Ectodermal cell (in vitro differentiated cells): Measurements from ENCODE around the gene PROM1.

Experiments used
- H3K27ac ChIP-seq: 2 replicates; pipeline ENCODE4 v1.7.0; 2013; ENCODE audit warnings: mild to moderate bottlenecking, low read depth, low read length; ENCODE audit not compliant: insufficient read depth, poor library complexity, severe bottlenecking
- H3K27me3 ChIP-seq: 2 replicates; pipeline ENCODE4 v1.7.0; 2013; ENCODE audit warnings: mild to moderate bottlenecking, low read length; ENCODE audit not compliant: insufficient read depth, control insufficient read depth, poor library complexity, severe bottlenecking
- H3K36me3 ChIP-seq: one replicate; pipeline ENCODE4 v1.7.0; 2013; ENCODE audit warnings: low read length; ENCODE audit not compliant: control insufficient read depth, insufficient read depth
- H3K4me1 ChIP-seq: one replicate; pipeline ENCODE4 v1.7.0; 2013; ENCODE audit warnings: low read length; ENCODE audit not compliant: control insufficient read depth, insufficient read depth
- H3K4me3 ChIP-seq: 2 replicates; pipeline ENCODE4 v1.7.0; 2013; ENCODE audit warnings: low read depth, low read length, control low read depth; ENCODE audit not compliant: insufficient read depth
- H3K9me3 ChIP-seq: 2 replicates; pipeline ENCODE4 v1.7.0; 2013; ENCODE audit warnings: mild to moderate bottlenecking, low read length, moderate library complexity; ENCODE audit not compliant: control insufficient read depth
- WGBS, 2 experiments: methylation state at CpG; one replicate each; pipeline ENCODE4 v1.1.7; 2013; ENCODE audit warnings: missing lambda C conversion rate in 2 of 2; 5-methylcytosine and 5-hydroxymethylcytosine counted together

PROM1 gene

DNA sequence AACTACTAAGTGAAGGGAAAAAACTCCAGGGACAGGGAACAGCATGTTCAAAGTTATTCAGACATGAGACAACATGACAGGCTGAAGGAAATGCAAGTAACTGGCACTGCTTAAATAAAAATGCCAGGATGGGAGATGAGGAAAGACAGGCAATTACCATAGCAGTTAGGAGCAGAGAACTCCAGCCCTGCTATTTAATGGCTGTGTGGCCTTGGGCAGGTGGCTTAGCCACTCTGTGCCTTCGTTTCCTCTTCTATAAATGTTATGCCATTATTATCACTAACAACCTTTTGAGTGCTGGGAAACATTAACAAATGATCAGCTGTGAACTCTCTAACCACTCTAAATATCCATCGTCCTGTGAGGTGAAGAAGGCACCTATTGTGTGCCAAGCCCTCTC lies 32.7 kb downstream of the PROM1 start:
- Histone ChIP-seq H3K36me3 (no peaks in the 10 kb centered on the region), H3K27ac (no peak overlapping the region), H3K27me3 (no peaks in the 10 kb centered on the region), H3K4me1 (peaks cover 10% of the 10 kb centered on the region), H3K9me3 (no peaks in the 10 kb centered on the region), H3K4me3 (no peak overlapping the region)
- whole genome bisulfite sequencing, 2 experiments, result 89 to 93% methylated on average over 2 of the region's 2 CpGs

DNA sequence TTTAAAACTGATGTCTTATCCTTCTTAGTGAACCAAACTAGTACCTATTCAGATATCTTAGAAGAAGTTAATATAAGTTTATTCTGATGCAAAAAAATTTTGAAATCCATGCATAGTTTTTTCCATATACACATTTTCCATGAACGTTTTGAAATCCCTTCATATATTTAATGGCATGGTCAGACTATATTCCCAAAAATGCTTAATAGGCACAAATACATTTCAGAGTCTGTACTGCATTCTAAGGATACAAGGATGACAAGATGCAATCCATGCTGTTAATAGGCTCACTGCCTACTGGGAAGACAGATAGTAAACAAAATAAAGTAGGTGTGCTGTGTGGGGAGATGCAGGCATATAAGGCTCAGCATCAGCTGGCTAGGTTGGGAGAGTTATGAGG lies 33.2 kb downstream of the PROM1 start:
- Histone ChIP-seq H3K27ac (no peak overlapping the region), H3K27me3 (no peaks in the 10 kb centered on the region), H3K4me1 (peaks cover 10% of the 10 kb centered on the region), H3K4me3 (no peak overlapping the region), H3K36me3 (no peaks in the 10 kb centered on the region), H3K9me3 (no peaks in the 10 kb centered on the region)
- WGBS, 2 experiments, result 82 to 100% methylated on average over 1 of the region's 1 CpG

GRCh38 chr4:16048619-16049419 lies 35.0 kb downstream of the PROM1 start:
- Histone ChIP-seq H3K9me3 (no peaks in the 10 kb centered on the region), H3K27ac (no peak overlapping the region)
- 78 to 79% methylated on average over 15 of the region's 15 CpGs for WGBS, 2 experiments

DNA sequence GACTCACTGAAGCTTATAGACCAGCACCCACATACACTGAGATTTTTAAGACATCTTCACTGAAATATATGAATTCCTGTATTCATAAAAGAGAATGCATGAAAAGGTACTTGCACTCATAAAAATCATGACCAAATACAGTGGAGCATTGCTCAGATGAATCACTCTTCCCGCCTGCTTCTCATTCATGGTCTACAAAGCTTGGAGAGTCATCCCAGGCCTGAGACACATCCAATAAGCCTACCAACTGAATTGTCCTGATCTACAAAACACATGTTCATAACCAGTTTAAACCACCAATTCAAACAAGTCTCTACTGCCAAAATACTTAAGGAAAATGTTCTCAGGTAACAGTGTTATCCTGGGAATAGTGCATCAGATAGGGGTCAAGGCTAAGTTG lies 38.1 kb downstream of the PROM1 start:
- Histone ChIP-seq H3K36me3 (no peaks in the 10 kb centered on the region), H3K4me1 (peaks cover 6% of the 10 kb centered on the region), H3K27ac (no peak overlapping the region), H3K9me3 (no peaks in the 10 kb centered on the region), H3K4me3 (no peak overlapping the region), H3K27me3 (no peaks in the 10 kb centered on the region)
- WGBS, 2 experiments, result 90 to 97% methylated on average over 1 of the region's 1 CpG

More at GRCh38 chr4:16048619-16049419, 35.0 kb downstream of the PROM1 start:
- H3K4me1 ChIP-seq, result peaks cover 10% of the 10 kb centered on the region
- H3K36me3 ChIP-seq, result no peaks in the 10 kb centered on the region
- H3K27me3 ChIP-seq, result no peaks in the 10 kb centered on the region
- H3K4me3 ChIP-seq, result no peak overlapping the region

DNA sequence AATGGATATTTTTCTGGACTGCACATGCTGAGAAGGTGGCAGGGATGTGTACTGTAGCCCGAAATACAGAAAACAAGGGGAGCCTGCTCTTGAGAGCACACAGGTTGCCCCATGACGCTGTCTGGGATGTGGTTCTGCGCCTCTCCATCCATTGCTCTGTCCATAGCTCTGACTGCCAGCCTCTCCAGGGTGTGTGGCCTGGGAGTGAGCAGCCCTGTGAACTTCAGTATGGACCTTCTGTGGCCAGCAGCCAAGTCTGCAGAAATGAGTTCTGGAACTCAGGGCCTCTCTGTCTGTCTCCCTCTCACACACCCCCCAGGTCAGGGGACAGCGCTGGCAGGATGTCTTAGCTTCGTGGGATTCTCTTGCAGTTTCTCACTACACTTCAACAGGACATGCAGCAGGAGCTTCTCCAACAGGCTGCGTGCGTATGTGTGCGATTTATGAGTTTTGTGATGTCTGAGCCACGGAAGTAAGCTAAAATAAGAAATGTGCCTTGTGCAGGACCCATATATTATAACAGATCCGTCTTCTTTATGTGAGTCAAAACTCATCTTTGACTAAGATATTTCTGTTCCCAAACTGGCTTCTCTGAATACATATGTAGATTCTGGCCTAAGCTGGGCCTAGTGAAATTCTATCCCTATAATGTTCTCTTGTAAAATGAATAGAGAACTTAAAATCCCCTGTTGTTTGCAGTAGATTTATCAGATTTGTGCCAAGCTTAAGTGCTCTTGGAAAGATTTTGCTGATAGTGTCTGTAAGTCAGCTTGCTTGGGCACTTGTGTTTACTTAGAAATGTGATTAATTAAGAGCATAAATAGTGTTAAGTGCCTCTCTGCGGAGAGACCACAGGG lies 40.0 kb downstream of the PROM1 start:
- Histone ChIP-seq H3K27me3 (no peaks in the 10 kb centered on the region), H3K36me3 (no peaks in the 10 kb centered on the region), H3K27ac (no peak overlapping the region), H3K4me1 (peaks cover under 1% of the 10 kb centered on the region), H3K4me3 (no peak overlapping the region), H3K9me3 (no peaks in the 10 kb centered on the region)
- WGBS, 2 experiments, result 92 to 93% methylated on average over 11 of the region's 11 CpGs

- Histone ChIP-seq H3K36me3 (no peaks in the 10 kb centered on the region), H3K27me3 (no peaks in the 10 kb centered on the region), H3K4me3 (no peak overlapping the region), H3K4me1 (no peaks in the 10 kb centered on the region), H3K27ac (no peak overlapping the region), H3K9me3 (no peaks in the 10 kb centered on the region)
- WGBS, 2 experiments, result 95 to 98% methylated on average over 4 of the region's 5 CpGs
Measured at GRCh38 chr4:16039139-16039538, 44.7 kb downstream of the PROM1 start.

GRCh38 chr4:16037901-16038300 lies 45.9 kb downstream of the PROM1 start:
- 90 to 97% methylated on average over 4 of the region's 4 CpGs for WGBS, 2 experiments
- Histone ChIP-seq H3K27ac (no peak overlapping the region), H3K9me3 (no peaks in the 10 kb centered on the region)

DNA sequence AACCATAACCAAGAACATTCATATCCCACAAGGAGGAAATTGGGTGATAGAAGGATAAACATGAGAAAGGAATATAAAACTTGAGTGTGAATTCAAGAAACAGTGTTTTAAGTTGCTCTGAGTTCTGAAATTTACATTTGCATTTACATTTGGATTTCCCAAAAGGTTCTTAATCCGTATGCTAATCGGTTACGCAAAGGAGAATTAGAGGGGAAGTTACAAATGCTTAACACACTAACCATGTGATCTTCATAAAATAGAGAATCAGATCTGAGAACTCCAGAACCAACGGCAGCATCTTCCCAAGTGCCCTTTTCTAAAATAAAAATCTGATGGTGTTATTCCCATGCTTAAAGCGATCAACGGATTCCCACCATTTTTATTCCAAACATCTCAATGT lies 48.0 kb downstream of the PROM1 start:
- H3K36me3 ChIP-seq, result no peaks in the 10 kb centered on the region
- 88 to 93% methylated on average over 6 of the region's 6 CpGs for WGBS, 2 experiments
- no peaks in the 10 kb centered on the region for H3K9me3 ChIP-seq
- no peaks in the 10 kb centered on the region for H3K27me3 ChIP-seq
- H3K27ac ChIP-seq, result no peak overlapping the region
- peaks cover 22% of the 10 kb centered on the region for H3K4me1 ChIP-seq
- no peak overlapping the region for H3K4me3 ChIP-seq

More at GRCh38 chr4:16037901-16038300, 45.9 kb downstream of the PROM1 start:
- Histone ChIP-seq H3K36me3 (no peaks in the 10 kb centered on the region), H3K4me3 (no peak overlapping the region), H3K4me1 (peaks cover 3% of the 10 kb centered on the region), H3K27me3 (no peaks in the 10 kb centered on the region)

DNA sequence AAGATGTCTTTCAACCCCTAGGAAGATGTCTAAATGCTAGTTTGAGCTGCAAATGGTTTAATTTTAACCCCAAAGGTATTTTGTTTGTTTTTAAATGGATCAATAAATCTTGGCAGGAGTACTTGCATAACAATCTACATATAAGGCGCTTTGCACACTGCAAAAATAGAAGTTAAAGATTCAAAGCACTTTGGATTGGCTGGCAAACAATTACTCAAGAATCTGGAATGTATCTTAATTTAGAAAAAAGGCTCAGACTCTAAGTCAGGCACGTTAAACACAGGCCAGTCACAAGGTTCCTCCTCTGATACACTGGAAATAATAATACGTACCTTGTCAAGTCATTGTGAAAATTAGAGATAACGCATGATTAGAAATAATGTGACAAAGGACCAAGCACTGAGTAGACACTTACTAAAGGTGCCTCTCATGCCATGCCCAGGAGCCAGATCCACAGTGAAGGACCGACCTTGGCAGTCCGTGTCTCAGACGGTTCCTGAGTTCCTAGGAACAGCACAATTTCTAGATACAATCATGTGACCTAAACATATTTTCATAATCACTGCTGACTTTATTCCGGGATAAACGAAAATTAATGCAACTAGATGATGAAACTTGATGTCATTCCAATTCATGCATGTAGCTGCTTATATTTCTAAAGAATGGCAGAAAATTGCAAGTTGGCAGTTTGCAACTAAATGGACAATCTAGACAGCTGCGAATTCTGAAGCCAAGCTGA lies 49.6 kb downstream of the PROM1 start:
- H3K27ac ChIP-seq, result no peak overlapping the region
- peaks cover 29% of the 10 kb centered on the region for H3K4me1 ChIP-seq
- 78 to 81% methylated on average over 10 of the region's 10 CpGs for WGBS, 2 experiments
- H3K36me3 ChIP-seq, result no peaks in the 10 kb centered on the region
- no peaks in the 10 kb centered on the region for H3K9me3 ChIP-seq
- H3K4me3 ChIP-seq, result no peak overlapping the region
- no peaks in the 10 kb centered on the region for H3K27me3 ChIP-seq

- Histone ChIP-seq H3K4me3 (no peak overlapping the region), H3K27me3 (no peaks in the 10 kb centered on the region), H3K36me3 (no peaks in the 10 kb centered on the region), H3K27ac (no peak overlapping the region), H3K9me3 (no peaks in the 10 kb centered on the region), H3K4me1 (peaks cover 29% of the 10 kb centered on the region)
- 79 to 80% methylated on average over 7 of the region's 7 CpGs for WGBS, 2 experiments
Measured at GRCh38 chr4:16032396-16032770, 51.4 kb downstream of the PROM1 start.
